ENCODE results near the gene ICA1.

DNA sequence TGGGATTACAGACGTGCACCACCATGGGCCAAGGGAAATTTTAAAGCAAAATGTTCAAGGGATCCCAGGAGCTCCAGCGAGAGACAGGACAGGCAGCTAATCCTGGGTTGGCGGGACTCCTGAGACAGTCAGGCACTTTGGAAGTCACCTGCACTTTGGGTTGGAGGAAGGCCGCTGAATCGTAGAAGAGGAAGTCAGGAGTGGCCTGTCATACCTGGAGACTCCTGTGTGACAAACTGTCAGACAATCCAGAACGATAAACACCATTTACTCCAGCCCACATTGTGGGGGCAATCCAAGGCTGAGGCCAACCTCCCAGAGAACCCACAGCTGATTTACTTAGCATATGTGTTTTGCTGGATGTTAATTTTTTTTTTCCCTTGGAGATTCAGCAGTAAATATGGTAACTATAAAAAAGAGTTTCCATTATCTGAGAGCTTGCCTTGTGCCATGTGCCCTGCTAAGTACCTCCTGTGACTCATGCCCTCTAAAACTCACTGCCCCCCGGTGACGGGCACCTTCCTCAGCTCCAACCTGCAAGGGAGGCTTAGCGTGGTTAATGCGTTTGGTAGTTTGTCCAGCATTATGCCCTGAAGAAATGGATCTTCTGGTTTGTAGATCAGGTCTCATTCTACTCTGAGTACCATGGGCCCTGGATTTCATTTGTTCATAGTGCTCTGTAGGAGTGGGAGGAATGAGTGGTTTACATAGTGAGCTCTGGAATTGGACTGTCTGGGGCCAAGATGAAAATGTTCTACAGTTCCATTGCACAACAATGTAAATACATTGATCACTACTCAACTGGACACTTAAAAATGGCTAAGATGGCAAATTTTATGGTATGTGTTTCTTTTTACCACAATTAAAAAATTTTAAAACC is 50.9 kb downstream of the ICA1 start:
- TF ChIP-seq, protein P1, sequence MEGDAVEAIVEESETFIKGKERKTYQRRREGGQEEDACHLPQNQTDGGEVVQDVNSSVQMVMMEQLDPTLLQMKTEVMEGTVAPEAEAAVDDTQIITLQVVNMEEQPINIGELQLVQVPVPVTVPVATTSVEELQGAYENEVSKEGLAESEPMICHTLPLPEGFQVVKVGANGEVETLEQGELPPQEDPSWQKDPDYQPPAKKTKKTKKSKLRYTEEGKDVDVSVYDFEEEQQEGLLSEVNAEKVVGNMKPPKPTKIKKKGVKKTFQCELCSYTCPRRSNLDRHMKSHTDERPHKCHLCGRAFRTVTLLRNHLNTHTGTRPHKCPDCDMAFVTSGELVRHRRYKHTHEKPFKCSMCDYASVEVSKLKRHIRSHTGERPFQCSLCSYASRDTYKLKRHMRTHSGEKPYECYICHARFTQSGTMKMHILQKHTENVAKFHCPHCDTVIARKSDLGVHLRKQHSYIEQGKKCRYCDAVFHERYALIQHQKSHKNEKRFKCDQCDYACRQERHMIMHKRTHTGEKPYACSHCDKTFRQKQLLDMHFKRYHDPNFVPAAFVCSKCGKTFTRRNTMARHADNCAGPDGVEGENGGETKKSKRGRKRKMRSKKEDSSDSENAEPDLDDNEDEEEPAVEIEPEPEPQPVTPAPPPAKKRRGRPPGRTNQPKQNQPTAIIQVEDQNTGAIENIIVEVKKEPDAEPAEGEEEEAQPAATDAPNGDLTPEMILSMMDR (optimal IDR thresholded peaks at IDR 0.05 in 1 of 3, IDR thresholded peaks at IDR 0.05 in 1 of 3, conservative IDR thresholded peaks at IDR 0.05 in 1 of 3; ENCODE audit: extremely low read depth in 1 of 3, insufficient read depth in 2 of 3, low read length in 3 of 3) = no peak
- TF ChIP-seq EZH2 (IDR thresholded peaks at IDR 0.05; ENCODE audit: low read length) = no peak

Measured in keratinocyte (primary cell).